ENCODE measurements around the gene IL32.

IL32 gene

GRCh38 chr16:3088925-3089716, 23.7 kb downstream of the IL32 start:
- Histone ChIP-seq H3F3A (ENCODE audit: insufficient read depth, low read length) (peaks cover 2% of the 10 kb centered on the region; the same call in 1 of the 2 replicates), H3K27me3 (replicated peaks; ENCODE audit: insufficient read depth, low read length) (peaks cover 57% of the 10 kb centered on the region), H3K9me2 (replicated peaks; ENCODE audit: insufficient read depth, low read length) (no peaks in the 10 kb centered on the region), H3K79me2 (ENCODE audit: low read length) (no peaks in the 10 kb centered on the region), H3K4me2 (ENCODE audit: low read depth, low read length) (no peak overlapping the region), H4K20me1 (ENCODE audit: insufficient read depth, low read length) (no peaks in the 10 kb centered on the region), H3K4me3 (ENCODE audit: low read length) (no peak overlapping the region), H3K36me3 (replicated peaks; ENCODE audit: insufficient read depth, low read length) (no peaks in the 10 kb centered on the region), H3K27ac (ENCODE audit: low read length) (no peak overlapping the region), H3K9ac (ENCODE audit: low read length) (no peak overlapping the region), H3K4me1 (ENCODE audit: low read length) (no peaks in the 10 kb centered on the region), H2AFZ (ENCODE audit: low read length) (no peak overlapping the region), H3K9me3 (replicated peaks; ENCODE audit: insufficient read depth, low read length) (no peaks in the 10 kb centered on the region)
- no peak for DNase-seq
- TF ChIP-seq EZH2phosphoT487 (IDR thresholded peaks at IDR 0.05; ENCODE audit: low read length) (no peak), CTCF (IDR thresholded peaks at IDR 0.05; ENCODE audit: low read length) (no peak), EZH2 (optimal IDR thresholded peaks at IDR 0.05; ENCODE audit: low read depth, low read length) (no peak)

- no peaks in the 10 kb centered on the region for H3K9me2 ChIP-seq (replicated peaks; ENCODE audit: insufficient read depth, low read length)
- no peaks in the 10 kb centered on the region for H3K9me3 ChIP-seq (replicated peaks; ENCODE audit: insufficient read depth, low read length)
- H3K4me3 ChIP-seq (ENCODE audit: low read length) = no peak overlapping the region
- no peaks in the 10 kb centered on the region for H3K79me2 ChIP-seq (ENCODE audit: low read length)
- no peak overlapping the region for H3K4me2 ChIP-seq (ENCODE audit: low read depth, low read length)
- no peak overlapping the region for H3K27ac ChIP-seq (ENCODE audit: low read length)
- no peaks in the 10 kb centered on the region for H3K36me3 ChIP-seq (replicated peaks; ENCODE audit: insufficient read depth, low read length)
- H2AFZ ChIP-seq (ENCODE audit: low read length) = no peak overlapping the region
- no peak overlapping the region for H3K9ac ChIP-seq (ENCODE audit: low read length)
- peaks cover 54% of the 10 kb centered on the region for H3K27me3 ChIP-seq (replicated peaks; ENCODE audit: insufficient read depth, low read length)
- TF ChIP-seq CTCF (IDR thresholded peaks at IDR 0.05; ENCODE audit: low read length) = no peak
- no peak for DNase-seq
- H4K20me1 ChIP-seq (ENCODE audit: insufficient read depth, low read length) = no peaks in the 10 kb centered on the region
- peaks cover 2% of the 10 kb centered on the region; the same call in 1 of the 2 replicates for H3F3A ChIP-seq (ENCODE audit: insufficient read depth, low read length)
- H3K4me1 ChIP-seq (ENCODE audit: low read length) = peaks cover 4% of the 10 kb centered on the region; the same call in 1 of the 2 replicates
These were observed 24.5 kb downstream of the IL32 start for GRCh38 chr16:3089717-3090592.

GRCh38 chr16:3091551-3091950, 26.1 kb downstream of the IL32 start:
- Histone ChIP-seq H3K27ac (ENCODE audit: low read length) (no peak overlapping the region), H4K20me1 (ENCODE audit: insufficient read depth, low read length) (no peaks in the 10 kb centered on the region), H3K4me2 (ENCODE audit: low read depth, low read length) (no peak overlapping the region), H3K9me2 (replicated peaks; ENCODE audit: insufficient read depth, low read length) (no peaks in the 10 kb centered on the region), H2AFZ (ENCODE audit: low read length) (no peak overlapping the region), H3K79me2 (ENCODE audit: low read length) (no peaks in the 10 kb centered on the region), H3F3A (ENCODE audit: insufficient read depth, low read length) (peaks cover 8% of the 10 kb centered on the region; the same call in 1 of the 2 replicates), H3K9ac (ENCODE audit: low read length) (no peak overlapping the region), H3K4me1 (ENCODE audit: low read length) (peaks cover 10% of the 10 kb centered on the region), H3K27me3 (replicated peaks; ENCODE audit: insufficient read depth, low read length) (peaks cover 49% of the 10 kb centered on the region), H3K36me3 (replicated peaks; ENCODE audit: insufficient read depth, low read length) (no peaks in the 10 kb centered on the region), H3K4me3 (ENCODE audit: low read length) (no peak overlapping the region), H3K9me3 (replicated peaks; ENCODE audit: insufficient read depth, low read length) (no peaks in the 10 kb centered on the region)
- no peak for DNase-seq
- no peak for TF ChIP-seq CTCF (IDR thresholded peaks at IDR 0.05; ENCODE audit: low read length)
- no peak for TF ChIP-seq EZH2 (optimal IDR thresholded peaks at IDR 0.05; ENCODE audit: low read depth, low read length)
- no peak for TF ChIP-seq EZH2phosphoT487 (IDR thresholded peaks at IDR 0.05; ENCODE audit: low read length)
